ENCODE measurements around the gene GIGYF2. TPM values are rescaled to one million over a fixed set of nuclear protein-coding genes. Genes with fewer than 3 reads are reported as not detected.
"Not testable (repeated sequence)": the region's sequence is repeated elsewhere in the genome, so short reads cannot be mapped to it uniquely, and the experiment has no call there.

The GIGYF2 gene
- polyA plus RNA-seq, 1 donor, result 63.4 TPM

- H3K4me3 ChIP-seq (ENCODE audit: low read length), result no peak overlapping the region
- H3K36me3 ChIP-seq (ENCODE audit: control insufficient read depth, insufficient read depth, low read length), result no peaks in the 10 kb centered on the region
- no peak for DNase-seq
- H3K27ac ChIP-seq (ENCODE audit: low read length), result no peak overlapping the region
- H3K27me3 ChIP-seq (ENCODE audit: control insufficient read depth, insufficient read depth, low read length), result peaks cover 3% of the 10 kb centered on the region
- no peaks in the 10 kb centered on the region for H3K4me1 ChIP-seq (ENCODE audit: control insufficient read depth, insufficient read depth, low read length)
- WGBS (ENCODE audit: insufficient coverage, low lambda C conversion rate), result 50% methylated on average over 5 of the region's 43 CpGs
- peaks cover 3% of the 10 kb centered on the region for H3K9me3 ChIP-seq (ENCODE audit: control insufficient read depth, low read depth, low read length)
These were observed 203.9 kb downstream of the GIGYF2 start for GRCh38 chr2:232900811-232901735.

GRCh38 chr2:232901736-232902578 lies 204.8 kb downstream of the GIGYF2 start:
- WGBS (ENCODE audit: insufficient coverage, low lambda C conversion rate), result no CpG with 5 or more reads among the region's 28 CpGs
- DNase-seq, result no peak
- Histone ChIP-seq H3K27me3 (ENCODE audit: control insufficient read depth, insufficient read depth, low read length) (peaks cover 3% of the 10 kb centered on the region), H3K4me1 (ENCODE audit: control insufficient read depth, insufficient read depth, low read length) (no peaks in the 10 kb centered on the region), H3K27ac (ENCODE audit: low read length) (no peak overlapping the region), H3K4me3 (ENCODE audit: low read length) (no peak overlapping the region), H3K9me3 (ENCODE audit: control insufficient read depth, low read depth, low read length) (peaks cover 3% of the 10 kb centered on the region), H3K36me3 (ENCODE audit: control insufficient read depth, insufficient read depth, low read length) (no peaks in the 10 kb centered on the region)

- no peak for DNase-seq
- no peaks in the 10 kb centered on the region for H3K36me3 ChIP-seq (ENCODE audit: control insufficient read depth, insufficient read depth, low read length)
- H3K27ac ChIP-seq (ENCODE audit: low read length), result no peak overlapping the region
- no peaks in the 10 kb centered on the region for H3K4me1 ChIP-seq (ENCODE audit: control insufficient read depth, insufficient read depth, low read length)
- peaks cover 3% of the 10 kb centered on the region for H3K27me3 ChIP-seq (ENCODE audit: control insufficient read depth, insufficient read depth, low read length)
- no peak overlapping the region for H3K4me3 ChIP-seq (ENCODE audit: low read length)
- WGBS (ENCODE audit: insufficient coverage, low lambda C conversion rate), result no CpG with 5 or more reads among the region's 9 CpGs
- peaks cover 3% of the 10 kb centered on the region for H3K9me3 ChIP-seq (ENCODE audit: control insufficient read depth, low read depth, low read length)
These were observed 206.9 kb downstream of the GIGYF2 start for GRCh38 chr2:232903989-232904388.

DNA sequence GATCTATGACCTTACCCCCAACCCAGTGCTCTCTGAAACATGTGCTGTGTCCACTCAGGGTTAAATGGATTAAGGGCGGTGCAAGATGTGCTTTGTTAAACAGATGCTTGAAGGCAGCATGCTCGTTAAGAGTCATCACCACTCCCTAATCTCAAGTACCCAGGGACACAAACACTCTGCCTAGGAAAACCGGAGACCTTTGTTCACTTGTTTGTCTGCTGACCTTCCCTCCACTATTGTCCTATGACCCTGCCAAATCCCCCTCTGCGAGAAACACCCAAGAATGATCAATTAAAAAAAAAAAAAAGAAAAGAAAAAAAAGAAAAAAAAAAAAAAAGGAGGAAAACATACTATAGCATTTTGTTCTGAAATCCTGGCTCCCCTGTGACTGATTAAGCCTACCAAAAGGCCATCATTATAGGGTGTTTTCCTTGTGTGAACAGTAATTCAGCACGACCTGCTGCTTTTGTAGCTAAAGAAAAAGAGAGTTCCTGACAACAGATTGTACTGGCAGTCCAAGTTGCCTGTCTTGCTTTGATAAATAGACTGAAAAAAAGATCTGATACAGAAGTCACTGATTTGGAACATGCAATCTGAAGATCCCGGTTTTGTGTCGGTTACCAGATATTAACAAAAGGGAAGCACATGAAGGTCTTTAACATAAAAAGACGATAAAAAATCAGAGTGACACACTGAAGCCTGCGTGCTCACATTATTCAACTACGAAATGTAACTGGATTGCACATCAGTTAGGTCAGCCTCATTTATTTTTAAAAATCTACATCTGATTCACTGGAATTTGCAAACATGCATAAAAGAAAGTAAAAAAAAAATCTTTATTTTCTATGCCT lies 210.0 kb downstream of the GIGYF2 start:
- WGBS (ENCODE audit: insufficient coverage, low lambda C conversion rate), result 47% methylated on average over 4 of the region's 10 CpGs
- not testable (repeated sequence) for H3K27me3 ChIP-seq (ENCODE audit: control insufficient read depth, insufficient read depth, low read length); DNase-seq

DNA sequence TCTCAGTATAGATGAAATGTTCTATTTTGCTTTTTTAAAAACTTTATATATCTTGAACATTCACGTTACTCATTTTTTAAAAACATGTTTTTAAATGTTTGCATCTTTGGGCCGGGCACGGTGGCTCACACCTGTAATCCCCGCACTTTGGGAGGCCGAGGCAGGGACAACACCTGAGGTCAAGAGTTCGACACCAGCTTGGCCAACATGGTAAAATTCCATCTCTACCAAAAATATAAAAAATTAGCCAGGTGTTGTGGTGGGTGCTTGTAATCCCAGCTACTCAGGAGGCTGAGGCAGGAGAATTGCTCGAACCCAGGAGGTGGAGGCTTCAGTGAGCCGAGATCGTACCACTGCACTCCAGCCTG lies 210.6 kb downstream of the GIGYF2 start:
- not testable (repeated sequence) for H3K4me1 ChIP-seq (ENCODE audit: control insufficient read depth, insufficient read depth, low read length); H3K27ac ChIP-seq (ENCODE audit: low read length); H3K36me3 ChIP-seq (ENCODE audit: control insufficient read depth, insufficient read depth, low read length); H3K4me3 ChIP-seq (ENCODE audit: low read length); H3K27me3 ChIP-seq (ENCODE audit: control insufficient read depth, insufficient read depth, low read length); DNase-seq; H3K9me3 ChIP-seq (ENCODE audit: control insufficient read depth, low read depth, low read length)
- 100% methylated on average over 4 of the region's 9 CpGs for WGBS (ENCODE audit: insufficient coverage, low lambda C conversion rate)

More for the DNA sequence above, 210.0 kb downstream of the GIGYF2 start:
- H3K27ac ChIP-seq (ENCODE audit: low read length); H3K4me1 ChIP-seq (ENCODE audit: control insufficient read depth, insufficient read depth, low read length); H3K9me3 ChIP-seq (ENCODE audit: control insufficient read depth, low read depth, low read length); H3K36me3 ChIP-seq (ENCODE audit: control insufficient read depth, insufficient read depth, low read length); H3K4me3 ChIP-seq (ENCODE audit: low read length): not testable (repeated sequence)

DNA sequence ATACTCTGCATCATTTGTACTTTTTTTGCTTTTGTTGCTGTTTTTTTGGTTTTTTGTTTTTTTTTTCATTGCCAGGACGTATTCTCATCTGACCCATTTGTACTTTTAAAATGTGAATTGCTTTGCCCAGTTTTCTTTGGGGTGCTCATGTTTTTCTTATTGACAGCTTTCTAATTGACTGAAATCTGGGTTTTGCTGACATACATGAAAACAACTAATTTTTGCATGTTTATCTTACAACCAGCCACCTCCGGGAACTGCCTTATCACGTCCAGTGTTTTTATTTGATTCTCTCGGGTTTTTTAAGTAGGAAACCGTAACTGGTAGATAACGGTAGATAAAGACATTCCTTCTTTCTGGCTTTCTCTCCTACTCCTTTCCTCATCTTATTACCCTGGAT lies 211.6 kb downstream of the GIGYF2 start:
- WGBS (ENCODE audit: insufficient coverage, low lambda C conversion rate), result no CpG with 5 or more reads among the region's 6 CpGs
- Histone ChIP-seq H3K27ac (ENCODE audit: low read length) (no peak overlapping the region), H3K4me1 (ENCODE audit: control insufficient read depth, insufficient read depth, low read length) (no peaks in the 10 kb centered on the region), H3K27me3 (ENCODE audit: control insufficient read depth, insufficient read depth, low read length) (no peaks in the 10 kb centered on the region), H3K4me3 (ENCODE audit: low read length) (no peak overlapping the region), H3K9me3 (ENCODE audit: control insufficient read depth, low read depth, low read length) (peaks cover 7% of the 10 kb centered on the region), H3K36me3 (ENCODE audit: control insufficient read depth, insufficient read depth, low read length) (no peaks in the 10 kb centered on the region)
- DNase-seq, result no peak

Other genes starting within 250 kb of the GIGYF2 start
- gene ALPI, start 241.2 kb upstream of the GIGYF2 start, polyA plus RNA-seq, result 80.6 TPM
- 1.1 TPM for gene ECEL1, start 209.5 kb upstream of the GIGYF2 start, polyA plus RNA-seq
- gene PRSS56, start 176.9 kb upstream of the GIGYF2 start, polyA plus RNA-seq, result not detected
- gene CHRND, start 171.2 kb upstream of the GIGYF2 start, polyA plus RNA-seq, result 0.27 TPM
- gene CHRNG, start 157.6 kb upstream of the GIGYF2 start, polyA plus RNA-seq, result 0.21 TPM
- 6.5 TPM for gene TIGD1, start 146.8 kb upstream of the GIGYF2 start, polyA plus RNA-seq
- gene EIF4E2, start 146.6 kb upstream of the GIGYF2 start, polyA plus RNA-seq, result 77.3 TPM
- gene EFHD1, start 63.7 kb upstream of the GIGYF2 start, polyA plus RNA-seq, result 1.7 TPM
- 28.1 TPM for gene KCNJ13, start 79.2 kb downstream of the GIGYF2 start, polyA plus RNA-seq
- gene SNORC, start 172.9 kb downstream of the GIGYF2 start, polyA plus RNA-seq, result 6.9 TPM

All from large intestine (tissue), 3 donors.